IMR-90 (cell line): ENCODE results near the gene MCCD1. TPM values are rescaled to one million over a fixed set of nuclear protein-coding genes. Genes with fewer than 3 reads are reported as not detected.

Experiments used
- ATAC-seq: fragments of 200-7000 bp; cut with Tn5 transposase; 2 replicates; pipeline ENCODE4 v1.9.1; 2020; ENCODE audit warnings: low read depth, mild to moderate bottlenecking, moderate library complexity
- BruUV-seq: library from RNA; stranded (reverse); fragments of 400-500 nt; replicated peaks from 2 replicates; lab custom pipeline; 2021; lab: Mats Ljungman, UMichigan
- CTCF ChIA-PET: fragments of 300-600 bp; formaldehyde crosslinking; extraction: SDS; loops from one replicate; lab custom pipeline; 2021; ENCODE audit warnings: antibody characterized with exemption; lab: Yijun Ruan, JAX
- POLR2A ChIA-PET: fragments of 300-600 bp; sonication (Branson Sonifier 250); formaldehyde crosslinking; loops from one replicate; lab custom pipeline; 2022; ENCODE audit warnings: antibody characterized with exemption; ENCODE audit not compliant: unreplicated experiment; lab: Charles Lee
- DNase-seq: peaks from one replicate; pipeline ENCODE4 v3.0.0; 2013
- H2AFZ ChIP-seq: replicated peaks from 2 replicates; pipeline ENCODE3; 2013; ENCODE audit warnings: low read length, mild to moderate bottlenecking; ENCODE audit not compliant: poor library complexity
- H2AK5ac ChIP-seq: 2 replicates; pipeline ENCODE4 v1.6.1; 2013; ENCODE audit warnings: low read depth, low read length, inconsistent platforms
- H2AK9ac ChIP-seq: replicated peaks from 2 replicates; pipeline ENCODE3; 2013; ENCODE audit warnings: mild to moderate bottlenecking, low read depth, low read length, moderate library complexity; ENCODE audit not compliant: poor library complexity
- H2BK120ac ChIP-seq: 2 replicates; pipeline ENCODE4 v1.6.1; 2013; ENCODE audit warnings: low read depth, low read length, inconsistent platforms
- H2BK15ac ChIP-seq: 3 replicates; pipeline ENCODE4 v1.6.1; 2013; ENCODE audit warnings: low read depth, low read length, inconsistent platforms
- H2BK20ac ChIP-seq: 2 replicates; pipeline ENCODE4 v1.6.1; 2013; ENCODE audit warnings: low read depth, mild to moderate bottlenecking, inconsistent platforms, low read length, moderate library complexity
- H2BK5ac ChIP-seq: 2 replicates; pipeline ENCODE4 v1.6.1; 2013; ENCODE audit warnings: mild to moderate bottlenecking, low read depth, low read length, inconsistent platforms; ENCODE audit not compliant: poor library complexity, severe bottlenecking
- H3K14ac ChIP-seq: replicated peaks from 2 replicates; pipeline ENCODE4 v1.6.1; 2013; ENCODE audit warnings: low read depth, low read length, inconsistent platforms
- H3K18ac ChIP-seq: 2 replicates; pipeline ENCODE4 v1.6.1; 2013; ENCODE audit warnings: low read depth, low read length, control low read depth
- H3K23ac ChIP-seq: 2 replicates; pipeline ENCODE4 v1.6.1; 2013; ENCODE audit warnings: low read depth, low read length, inconsistent platforms
- H3K27ac ChIP-seq: 2 replicates; pipeline ENCODE4 v1.5.1; 2013; ENCODE audit warnings: mild to moderate bottlenecking, control low read depth, low read length; ENCODE audit not compliant: insufficient read depth
- H3K27me3 ChIP-seq: 2 replicates; pipeline ENCODE4 v1.6.1; 2013; ENCODE audit warnings: low read length; ENCODE audit not compliant: control insufficient read depth, insufficient read depth
- H3K36me3 ChIP-seq: 2 replicates; pipeline ENCODE4 v1.6.1; 2013; ENCODE audit warnings: low read length, mixed read lengths; ENCODE audit not compliant: control insufficient read depth, insufficient read depth
- H3K4ac ChIP-seq: 2 replicates; pipeline ENCODE4 v1.6.1; 2013; ENCODE audit warnings: low read depth, low read length, inconsistent platforms
- H3K4me1 ChIP-seq: 2 replicates; pipeline ENCODE4 v1.6.1; 2013; ENCODE audit warnings: low read length, mixed read lengths; ENCODE audit not compliant: control insufficient read depth, insufficient read depth
- H3K4me2 ChIP-seq: 2 replicates; pipeline ENCODE4 v1.6.1; 2013; ENCODE audit warnings: low read depth, mild to moderate bottlenecking, control low read depth, low read length, moderate library complexity
- H3K4me3 ChIP-seq: 2 replicates; pipeline ENCODE4 v1.5.1; 2013; ENCODE audit warnings: low read depth, mild to moderate bottlenecking, control low read depth, low read length, moderate library complexity; ENCODE audit not compliant: insufficient read depth
- H3K56ac ChIP-seq: 2 replicates; pipeline ENCODE4 v1.6.1; 2013; ENCODE audit warnings: low read length, inconsistent platforms; ENCODE audit not compliant: insufficient read depth; ENCODE audit errors: extremely low read depth
- H3K79me1 ChIP-seq, 2 experiments: 2 replicates each; pipeline ENCODE4 v1.6.1; 2013; ENCODE audit warnings: low read length in 2 of 2, inconsistent platforms in 1 of 2, low read depth in 1 of 2
- H3K9ac ChIP-seq: 2 replicates; pipeline ENCODE4 v1.6.1; 2013; ENCODE audit warnings: low read depth, low read length, control low read depth
- H3K9me1 ChIP-seq: 2 replicates; pipeline ENCODE4 v1.6.1; 2013; ENCODE audit warnings: low read length, inconsistent platforms; ENCODE audit not compliant: insufficient read depth
- H3K9me3 ChIP-seq: 2 replicates; pipeline ENCODE4 v1.6.1; 2013; ENCODE audit warnings: low read length; ENCODE audit not compliant: control insufficient read depth, insufficient read depth
- H4K20me1 ChIP-seq: 2 replicates; pipeline ENCODE4 v1.6.1; 2013; ENCODE audit warnings: low read length, inconsistent platforms; ENCODE audit not compliant: insufficient read depth
- H4K5ac ChIP-seq: 2 replicates; pipeline ENCODE4 v1.6.1; 2013; ENCODE audit warnings: mild to moderate bottlenecking, low read depth, low read length, control low read depth
- H4K8ac ChIP-seq, 2 experiments: 2 replicates each; pipeline ENCODE4 v1.6.1; 2013; ENCODE audit warnings: low read depth in 2 of 2, low read length in 2 of 2, control low read depth in 1 of 2, inconsistent platforms in 1 of 2
- H4K91ac ChIP-seq: 2 replicates; pipeline ENCODE4 v1.6.1; 2013; ENCODE audit warnings: low read depth, low read length, inconsistent platforms; ENCODE audit not compliant: insufficient read depth
- CEBPB ChIP-seq: IDR thresholded peaks from 2 replicates; pipeline ENCODE4 v1.6.1; 2012; ENCODE audit warnings: low read depth, low read length, improper control_type of control experiment
- CHD1 ChIP-seq: IDR thresholded peaks from 2 replicates; pipeline ENCODE4 v1.6.1; 2012; ENCODE audit warnings: low read depth, low read length, improper control_type of control experiment
- CTCF ChIP-seq: conservative IDR thresholded peaks from 2 replicates; pipeline ENCODE4 v1.5.1; 2012; ENCODE audit warnings: mild to moderate bottlenecking, low read depth, low read length, improper control_type of control experiment
- MAFK ChIP-seq: IDR thresholded peaks from 2 replicates; pipeline ENCODE4 v1.6.1; 2012; ENCODE audit warnings: low read depth, low read length, improper control_type of control experiment
- MAZ ChIP-seq: IDR thresholded peaks from 2 replicates; pipeline ENCODE4 v1.6.1; 2012; ENCODE audit warnings: low read depth, mild to moderate bottlenecking, low read length, improper control_type of control experiment, moderate library complexity, borderline replicate concordance
- NFE2L2 ChIP-seq: fragments of 150-350 bp; IDR thresholded peaks from 2 replicates; pipeline ENCODE4 v1.6.1; 2016; ENCODE audit warnings: low read depth, mild to moderate bottlenecking, low read length
- POLR2A ChIP-seq: IDR thresholded peaks from 2 replicates; pipeline ENCODE4 v1.6.1; 2012; ENCODE audit warnings: mild to moderate bottlenecking, low read depth, low read length
- RAD21 ChIP-seq: IDR thresholded peaks from 2 replicates; pipeline ENCODE4 v1.6.1; 2012; ENCODE audit warnings: low read length, improper control_type of control experiment
- RCOR1 ChIP-seq: IDR thresholded peaks from 2 replicates; pipeline ENCODE4 v1.6.1; 2012; ENCODE audit warnings: mild to moderate bottlenecking, low read length, improper control_type of control experiment; ENCODE audit not compliant: insufficient replicate concordance
- RFX5 ChIP-seq: IDR thresholded peaks from 2 replicates; pipeline ENCODE4 v1.8.0; 2012; ENCODE audit warnings: low read depth, mild to moderate bottlenecking, low read length, moderate library complexity
- SMC3 ChIP-seq: fragments of 150-350 bp; IDR thresholded peaks from 2 replicates; pipeline ENCODE4 v1.6.1; 2016; ENCODE audit warnings: low read depth, mild to moderate bottlenecking, antibody characterized with exemption, low read length, moderate library complexity
- WGBS, 2 experiments: methylation state at CpG; one replicate each; pipeline versions ENCODE4 v1.1.5 to v1.1.7; 2013; ENCODE audit warnings: missing lambda C conversion rate in 2 of 2; ENCODE audit not compliant: insufficient read length in 1 of 2; ENCODE audit errors: extremely low coverage in 2 of 2; 5-methylcytosine and 5-hydroxymethylcytosine counted together
- dilution Hi-C: fragments of 300-500 bp; cut with HindIII; formaldehyde crosslinking; loops from one replicate; pipeline ENCODE4 v1.14.3; 2018; ENCODE audit warnings: low sequenced_read_pairs; ENCODE audit not compliant: unreplicated experiment
- in situ Hi-C: fragments of 300-500 bp; cut with MboI; formaldehyde crosslinking; loops from 3 replicates; pipeline ENCODE4 v1.14.3; 2019; ENCODE audit warnings: low sequenced_read_pairs, inconsistent platforms, mixed read lengths
- intact Hi-C: fragments of 100-400 bp; cut with micrococcal nuclease; formaldehyde crosslinking; loops from 2 replicates; pipeline ENCODE4 v1.10.0; 2022
- polyA plus RNA-seq, 3 experiments: library from polyadenylated mRNA; depleted of rRNA; stranded (reverse); fragments of >200 nt; gene quantifications; 2 replicates each; pipeline ENCODE4 v1.2.3, GENCODE V29; 2012; ENCODE audit warnings: low replicate concordance in 1 of 3
- total RNA-seq: library from RNA; depleted of rRNA; stranded (reverse); fragments of >200 nt; gene quantifications from 2 replicates; pipeline ENCODE4 v1.2.3, GENCODE V29; 2012

The MCCD1 gene
- total and polyA plus RNA-seq, 2 of the 4 experiments (the other 2 are of a cell fraction) = not detected

- ATAC-seq = peak; percentile 81
- intact Hi-C loops (loop anchor here (1.0 to 5.0 kb wide), 6 partner anchors 36 to 406 kb away; partner anchors contain the start of genes GPANK1, HSPA1B and LTB), dilution Hi-C loops (no loop called here), in situ Hi-C loops (loop anchor here (5.0 to 10.0 kb wide), 2 partner anchors 51 to 288 kb away; no protein-coding TSS in a partner anchor)
- Histone ChIP-seq H2BK20ac (no peak within 1 kb of the TSS), H4K20me1 (peaks cover 3% of the 10 kb centered on the region; the same call in 1 of the 2 replicates), H4K91ac (no peak within 1 kb of the TSS), H2AK9ac (peak within 1 kb of the TSS; percentile 53), H3K27ac (peak within 1 kb of the TSS; percentile 13; the same call in 1 of the 2 replicates), H3K4me1 (peaks cover 6% of the 10 kb centered on the region), H3K4me2 (peak within 1 kb of the TSS; percentile 88), H2AFZ (peak within 1 kb of the TSS; percentile 88), H2BK5ac (peak within 1 kb of the TSS; percentile 37), H3K79me1 (peaks cover 8 to 39% of the 10 kb centered on the region in 2 experiments; a peak in 3 of 4 replicates), H3K18ac (no peak within 1 kb of the TSS), H3K9me1 (peaks cover 6% of the 10 kb centered on the region), H3K27me3 (no peaks in the 10 kb centered on the region), H4K8ac (peak within 1 kb of the TSS; percentile 28 to 91), H2BK15ac (no peak within 1 kb of the TSS), H4K5ac (peak within 1 kb of the TSS; percentile 51), H3K9me3 (no peaks in the 10 kb centered on the region), H3K56ac (no peak within 1 kb of the TSS), H2BK120ac (no peak within 1 kb of the TSS), H3K4me3 (peak within 1 kb of the TSS; percentile 45), H3K4ac (peak within 1 kb of the TSS; percentile 55), H3K36me3 (peaks cover 11% of the 10 kb centered on the region), H3K9ac (peak within 1 kb of the TSS; percentile 58), H3K14ac (peak within 1 kb of the TSS; percentile 54; the same call in 1 of the 2 replicates), H3K23ac (no peak within 1 kb of the TSS), H2AK5ac (no peak within 1 kb of the TSS; the same call in 1 of the 2 replicates)
- DNase-seq = peak; percentile 93
- ChIA-PET CTCF (interaction anchor here (0.7 to 1.8 kb wide), 12 partner anchors 17 to 115 kb away, joined by 3 to 15 read pairs (median 4); partner anchors contain the start of genes LST1 and NCR3), POLR2A (interaction anchor here (0.6 to 1.1 kb wide), 3 partner anchors 35 to 329 kb away, joined by 3 to 13 read pairs (median 7); no protein-coding TSS in a partner anchor)
- 0% methylated on average over 1 of the region's 11 CpGs; no CpG with 5 or more reads in 1 of the 2 experiments for WGBS, 2 experiments
- no TSS peak for BruUV-seq
- TF ChIP-seq RCOR1 = peak; percentile 79
- no peak for TF ChIP-seq RFX5
- no peak for TF ChIP-seq NFE2L2
- peak; percentile 95 for TF ChIP-seq SMC3
- TF ChIP-seq RAD21 = peak; percentile 99
- peak; percentile 99 for TF ChIP-seq CTCF
- TF ChIP-seq MAZ = peak; percentile 16; the same call in 1 of the 2 replicates
- no peak for TF ChIP-seq CHD1
- TF ChIP-seq MAFK = 0 out of 2 replicates have a peak, but pooled peaks have one; percentile 1
- TF ChIP-seq CEBPB = no peak
- TF ChIP-seq POLR2A = peak; percentile 51; the same call in 1 of the 2 replicates
Observed at GRCh38 chr6:31546339-31546957, 17.7 kb downstream of the MCCD1 start, which contains the start of gene ATP6V1G2. Gene ATP6V1G2 (minus strand): TSS chr6:31546608. CDS start chr6:31546559, 49 bp downstream.
